ENCODE results near the gene BEX1.
A peak's percentile ranks its signal among the peaks of the same experiment; 100 is the strongest.
"Not testable (repeated sequence)": the region's sequence is repeated elsewhere in the genome, so short reads cannot be mapped to it uniquely, and the experiment has no call there.

The BEX1 gene

GRCh38 chrX:103063918-103064434 lies at the start of gene BEX1:
Gene BEX1, minus strand, starts transcription at chrX:103064171. Its CDS starts 897 bp downstream, at chrX:103063274.
- peak; percentile 29 for DNase-seq

- not testable (repeated sequence) for DNase-seq
Observed at GRCh38 chrX:103109497-103109896, 45.5 kb upstream of the BEX1 start.

- DNase-seq, result no peak
Observed at GRCh38 chrX:103107836-103108235, 43.9 kb upstream of the BEX1 start.

GRCh38 chrX:103107227-103107737 lies 43.3 kb upstream of the BEX1 start:
- not testable (repeated sequence) for DNase-seq

GRCh38 chrX:103104370-103104769 lies 40.4 kb upstream of the BEX1 start:
- not testable (repeated sequence) for DNase-seq

- not testable (repeated sequence) for DNase-seq
Observed at GRCh38 chrX:103103866-103104265, 39.9 kb upstream of the BEX1 start.

- DNase-seq, result no peak
Observed at GRCh38 chrX:103101299-103102042, 37.5 kb upstream of the BEX1 start.

GRCh38 chrX:103100484-103100883 lies 36.5 kb upstream of the BEX1 start:
- DNase-seq, result no peak

GRCh38 chrX:103099691-103100090 lies 35.7 kb upstream of the BEX1 start:
- DNase-seq, result no peak

- no peak for DNase-seq
Observed at GRCh38 chrX:103098488-103098887, 34.5 kb upstream of the BEX1 start.

GRCh38 chrX:103092942-103093341 lies 29.0 kb upstream of the BEX1 start, which contains the start of gene NXF3:
Gene NXF3, minus strand, starts transcription at chrX:103093143. Its CDS starts 120 bp downstream, at chrX:103093023.
- DNase-seq, result no peak

GRCh38 chrX:103081051-103081450 lies 17.1 kb upstream of the BEX1 start:
- no peak for DNase-seq

GRCh38 chrX:103073467-103073866 lies 9.5 kb upstream of the BEX1 start:
- no peak for DNase-seq

GRCh38 chrX:103066606-103067005 lies 2.6 kb upstream of the BEX1 start:
- DNase-seq, result no peak

GRCh38 chrX:103063191-103063845 lies 653 bp downstream of the BEX1 start:
- no peak for DNase-seq

- no peak for DNase-seq
Observed at GRCh38 chrX:103061486-103061885, 2.5 kb downstream of the BEX1 start.

GRCh38 chrX:103056902-103057301 lies 7.1 kb downstream of the BEX1 start:
- DNase-seq, result no peak

- DNase-seq, result no peak
Observed at GRCh38 chrX:103052625-103053024, 11.3 kb downstream of the BEX1 start.

GRCh38 chrX:103051260-103051789 lies 12.6 kb downstream of the BEX1 start:
- no peak for DNase-seq

- DNase-seq, result not testable (repeated sequence)
Observed at GRCh38 chrX:103033371-103033770, 30.6 kb downstream of the BEX1 start.

GRCh38 chrX:103017542-103017941 lies 46.4 kb downstream of the BEX1 start:
- DNase-seq, result no peak

GRCh38 chrX:103012945-103013344 lies 51.0 kb downstream of the BEX1 start:
- no peak for DNase-seq

Data from NCI-H2029 treated with DMSO at 0.1 percent for 48 hours (cell line).